Stimulated activated CD4-positive, alpha-beta T cell treated with anti-CD3 and anti-CD28 coated beads, Interleukin-15, amount 100 ng/mL, for 24 hours (primary cell): Measurements from ENCODE around the gene TBL2.
"Not testable (repeated sequence)": the region's sequence is repeated elsewhere in the genome, so short reads cannot be mapped to it uniquely, and the experiment has no call there.

ENCODE experiments used
- DNase-seq: peaks from one replicate; pipeline ENCODE4 v3.0.0-alpha.2; 2020

The TBL2 gene

GRCh38 chr7:73578342-73579128, at the start of gene TBL2:
Gene TBL2, minus strand, starts transcription at chr7:73578579. Its CDS starts 30 bp downstream, at chr7:73578549.
- peak; percentile 99 for DNase-seq

GRCh38 chr7:73626814-73627213, 48.4 kb upstream of the TBL2 start:
- DNase-seq = no peak

GRCh38 chr7:73625276-73625675, 46.9 kb upstream of the TBL2 start:
- DNase-seq = no peak

GRCh38 chr7:73624669-73625001, 46.3 kb upstream of the TBL2 start:
- DNase-seq = no peak

GRCh38 chr7:73623798-73624668, 45.7 kb upstream of the TBL2 start, which contains the start of gene MLXIPL:
Gene MLXIPL, minus strand, starts transcription at chr7:73624522. Its CDS starts 30 bp downstream, at chr7:73624492.
- DNase-seq = peak; percentile 82

- DNase-seq = no peak
These were observed 44.8 kb upstream of the TBL2 start for GRCh38 chr7:73622909-73623797.

- no peak for DNase-seq
These were observed 44.1 kb upstream of the TBL2 start for GRCh38 chr7:73622527-73622908.

- DNase-seq = no peak
These were observed 43.0 kb upstream of the TBL2 start for GRCh38 chr7:73621168-73622063.

GRCh38 chr7:73619394-73619793, 41.0 kb upstream of the TBL2 start:
- DNase-seq = not testable (repeated sequence)

GRCh38 chr7:73618538-73618937, 40.2 kb upstream of the TBL2 start:
- no peak for DNase-seq

GRCh38 chr7:73617520-73617919, 39.1 kb upstream of the TBL2 start:
- not testable (repeated sequence) for DNase-seq

- no peak for DNase-seq
These were observed 37.5 kb upstream of the TBL2 start for GRCh38 chr7:73615886-73616285.

GRCh38 chr7:73614937-73615336, 36.6 kb upstream of the TBL2 start:
- DNase-seq = not testable (repeated sequence)

- no peak for DNase-seq
These were observed 35.8 kb upstream of the TBL2 start for GRCh38 chr7:73613954-73614735.

GRCh38 chr7:73612598-73613269, 34.4 kb upstream of the TBL2 start:
- no peak for DNase-seq

- no peak for DNase-seq
These were observed 32.7 kb upstream of the TBL2 start for GRCh38 chr7:73611017-73611555.

- DNase-seq = no peak
These were observed 31.7 kb upstream of the TBL2 start for GRCh38 chr7:73610105-73610504.

GRCh38 chr7:73607692-73607983, 29.3 kb upstream of the TBL2 start:
- DNase-seq = not testable (repeated sequence)

- peak; percentile 72 for DNase-seq
These were observed 28.7 kb upstream of the TBL2 start for GRCh38 chr7:73606801-73607691.
